WTC11 (cell line): ENCODE data around the gene MAP3K5. TPM values are rescaled to one million over a fixed set of nuclear protein-coding genes. Genes with fewer than 3 reads are reported as not detected.

ENCODE experiments used
- ATAC-seq: fragments of 200-7000 bp; cut with Tn5 transposase; 2 replicates; pipeline ENCODE4 v1.10.0; 2021; ENCODE audit warnings: mild to moderate bottlenecking, moderate library complexity
- CTCF ChIA-PET: fragments of 300-600 bp; sonication (Branson Sonifier 250); formaldehyde crosslinking; loops from one replicate; lab custom pipeline; 2021; ENCODE audit warnings: antibody characterized with exemption; lab: Charles Lee
- POLR2A ChIA-PET: fragments of 350-600 bp; sonication (Branson Sonifier 250); formaldehyde crosslinking; loops from one replicate; lab custom pipeline; 2021; ENCODE audit warnings: antibody characterized with exemption; lab: Charles Lee
- DNase-seq: peaks from one replicate; pipeline ENCODE4 v3.0.0; 2021; ENCODE audit warnings: low spot score
- H3K27ac Mint-ChIP-seq: 2 replicates; pipeline ENCODE4 v1.8.0; 2021; ENCODE audit warnings: mixed read lengths
- H3K27me3 Mint-ChIP-seq: 2 replicates; pipeline ENCODE4 v1.8.0; 2021; ENCODE audit warnings: low read depth, mild to moderate bottlenecking, moderate library complexity, mixed read lengths
- H3K36me3 Mint-ChIP-seq: 2 replicates; pipeline ENCODE4 v1.8.0; 2021; ENCODE audit warnings: mixed read lengths
- H3K4me1 Mint-ChIP-seq: 2 replicates; pipeline ENCODE4 v1.8.0; 2022; ENCODE audit warnings: mixed read lengths
- H3K4me3 Mint-ChIP-seq: 2 replicates; pipeline ENCODE4 v1.8.0; 2021; ENCODE audit warnings: mild to moderate bottlenecking, moderate library complexity, mixed read lengths
- H3K9me3 Mint-ChIP-seq: 2 replicates; pipeline ENCODE4 v1.8.0; 2021; ENCODE audit warnings: mixed read lengths
- ELF4 ChIP-seq: sonication (generic); formaldehyde crosslinking; IDR thresholded peaks from 2 replicates; pipeline ENCODE4 v1.8.1; 2022; ENCODE audit warnings: low read depth, mild to moderate bottlenecking, moderate library complexity, missing genetic modification reagents
- GABPB1 ChIP-seq: sonication (generic); formaldehyde crosslinking; IDR thresholded peaks from 2 replicates; pipeline ENCODE4 v1.8.1; 2023; ENCODE audit warnings: mild to moderate bottlenecking, missing genetic modification reagents
- JUN ChIP-seq: sonication (generic); formaldehyde crosslinking; IDR thresholded peaks from 2 replicates; pipeline ENCODE4 v1.8.0; 2023; ENCODE audit warnings: mild to moderate bottlenecking, missing genetic modification reagents
- KAT7 ChIP-seq: sonication (generic); formaldehyde crosslinking; IDR thresholded peaks from 2 replicates; pipeline ENCODE4 v1.8.1; 2023; ENCODE audit warnings: missing genetic modification reagents, mild to moderate bottlenecking, borderline replicate concordance
- NFE2L1 ChIP-seq: sonication (generic); formaldehyde crosslinking; IDR thresholded peaks from 2 replicates; pipeline ENCODE4 v1.8.1; 2023; ENCODE audit warnings: missing genetic modification reagents
- NR1H2 ChIP-seq: sonication (generic); formaldehyde crosslinking; IDR thresholded peaks from 2 replicates; pipeline ENCODE4 v1.9.0; 2021; ENCODE audit warnings: mild to moderate bottlenecking, moderate library complexity, missing genetic modification reagents
- RELA ChIP-seq: sonication (generic); formaldehyde crosslinking; IDR thresholded peaks from 2 replicates; pipeline ENCODE4 v1.8.1; 2022; ENCODE audit warnings: missing genetic modification reagents, mild to moderate bottlenecking, borderline replicate concordance
- SMAD3 ChIP-seq: sonication (generic); formaldehyde crosslinking; IDR thresholded peaks from 2 replicates; pipeline ENCODE4 v1.8.0; 2022; ENCODE audit warnings: missing genetic modification reagents, mild to moderate bottlenecking, borderline replicate concordance
- SMAD4 ChIP-seq: sonication (generic); formaldehyde crosslinking; IDR thresholded peaks from 2 replicates; pipeline ENCODE4 v1.8.0; 2022; ENCODE audit warnings: mild to moderate bottlenecking, missing genetic modification reagents
- TEAD4 ChIP-seq: sonication (generic); formaldehyde crosslinking; IDR thresholded peaks from 2 replicates; pipeline ENCODE4 v1.8.0; 2022; ENCODE audit warnings: mild to moderate bottlenecking, missing genetic modification reagents
- ZNF232 ChIP-seq: sonication (generic); formaldehyde crosslinking; IDR thresholded peaks from 2 replicates; pipeline ENCODE4 v1.8.0; 2022; ENCODE audit warnings: mild to moderate bottlenecking, missing genetic modification reagents
- ZNF317 ChIP-seq: sonication (generic); formaldehyde crosslinking; IDR thresholded peaks from 2 replicates; pipeline ENCODE4 v1.8.1; 2023; ENCODE audit warnings: low read depth, mild to moderate bottlenecking, moderate library complexity, missing genetic modification reagents, borderline replicate concordance
- ZNF416 ChIP-seq: fragments of 250-450 bp; sonication (Bioruptor Pico); IDR thresholded peaks from 2 replicates; pipeline ENCODE4 v1.9.0; 2021; ENCODE audit warnings: mild to moderate bottlenecking, inconsistent platforms
- ZNF423 ChIP-seq: fragments of 250-450 bp; sonication (Bioruptor Pico); IDR thresholded peaks from 2 replicates; pipeline ENCODE4 v2.1.2; 2022; ENCODE audit warnings: mild to moderate bottlenecking, moderate library complexity
- ZNF671 ChIP-seq: fragments of 250-450 bp; sonication (Bioruptor Pico); IDR thresholded peaks from 2 replicates; pipeline ENCODE4 v1.8.0; 2021; ENCODE audit warnings: mild to moderate bottlenecking
- total RNA-seq: library from RNA; stranded (reverse); gene quantifications from 3 replicates; pipeline ENCODE4 v1.2.3, GENCODE V29; 2021
- TF ChIP-seq, protein P1 (sequence below): sonication (generic); formaldehyde crosslinking; IDR thresholded peaks from 2 replicates; pipeline ENCODE4 v1.8.1; 2022; ENCODE audit warnings: low read depth, missing genetic modification reagents, borderline replicate concordance
- TF ChIP-seq, protein P2 (sequence below): fragments of 250-450 bp; sonication (Bioruptor Pico); IDR thresholded peaks from 2 replicates; pipeline ENCODE4 v1.9.0; 2021; ENCODE audit warnings: mild to moderate bottlenecking
- TF ChIP-seq, protein P3 (sequence below): sonication (generic); formaldehyde crosslinking; IDR thresholded peaks from 2 replicates; pipeline ENCODE4 v1.8.0; 2022; ENCODE audit warnings: mild to moderate bottlenecking, missing genetic modification reagents
- TF ChIP-seq, protein P4 (sequence below): fragments of 250-450 bp; sonication (Bioruptor Pico); IDR thresholded peaks from 2 replicates; pipeline ENCODE4 v1.8.0; 2021; ENCODE audit warnings: mild to moderate bottlenecking
- TF ChIP-seq, protein P5 (sequence below): sonication (generic); formaldehyde crosslinking; IDR thresholded peaks from 2 replicates; pipeline ENCODE4 v1.8.1; 2023; ENCODE audit warnings: mild to moderate bottlenecking, missing genetic modification reagents, moderate library complexity
- TF ChIP-seq, protein P6 (sequence below): sonication (generic); formaldehyde crosslinking; IDR thresholded peaks from 2 replicates; pipeline ENCODE4 v1.8.1; 2022; ENCODE audit warnings: low read depth, mild to moderate bottlenecking, moderate library complexity, missing genetic modification reagents, borderline replicate concordance
- TF ChIP-seq, protein P7 (sequence below): sonication (generic); formaldehyde crosslinking; IDR thresholded peaks from 2 replicates; pipeline ENCODE4 v1.8.1; 2022; ENCODE audit warnings: missing genetic modification reagents, borderline replicate concordance

MAP3K5 gene
- total RNA-seq, 1 experiment from 2014 or later = 1.6 TPM

DNA sequence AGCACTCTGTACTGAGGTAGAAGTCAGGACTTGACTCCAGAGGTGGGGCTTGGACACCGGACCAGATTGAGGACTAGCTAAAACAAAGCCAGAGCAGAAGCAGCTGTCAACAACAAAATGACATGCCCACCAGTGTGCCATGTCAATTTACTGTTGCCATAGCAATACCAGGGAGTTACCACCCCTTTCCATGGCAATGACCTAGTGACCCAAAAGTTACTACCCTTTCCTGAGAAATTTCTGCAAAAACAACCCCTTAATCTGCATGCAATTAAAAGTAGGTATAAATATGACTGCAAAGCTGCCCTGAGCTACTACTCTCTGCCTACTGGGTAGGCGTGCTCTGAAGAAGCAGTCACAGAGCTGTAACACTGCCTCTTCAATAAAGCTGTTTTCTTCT is 21.0 kb downstream of the MAP3K5 start (continued):
- TF ChIP-seq, protein P1, sequence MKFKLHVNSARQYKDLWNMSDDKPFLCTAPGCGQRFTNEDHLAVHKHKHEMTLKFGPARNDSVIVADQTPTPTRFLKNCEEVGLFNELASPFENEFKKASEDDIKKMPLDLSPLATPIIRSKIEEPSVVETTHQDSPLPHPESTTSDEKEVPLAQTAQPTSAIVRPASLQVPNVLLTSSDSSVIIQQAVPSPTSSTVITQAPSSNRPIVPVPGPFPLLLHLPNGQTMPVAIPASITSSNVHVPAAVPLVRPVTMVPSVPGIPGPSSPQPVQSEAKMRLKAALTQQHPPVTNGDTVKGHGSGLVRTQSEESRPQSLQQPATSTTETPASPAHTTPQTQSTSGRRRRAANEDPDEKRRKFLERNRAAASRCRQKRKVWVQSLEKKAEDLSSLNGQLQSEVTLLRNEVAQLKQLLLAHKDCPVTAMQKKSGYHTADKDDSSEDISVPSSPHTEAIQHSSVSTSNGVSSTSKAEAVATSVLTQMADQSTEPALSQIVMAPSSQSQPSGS (CRISPR knock-in tag) = no peak
- TF ChIP-seq, protein P2, sequence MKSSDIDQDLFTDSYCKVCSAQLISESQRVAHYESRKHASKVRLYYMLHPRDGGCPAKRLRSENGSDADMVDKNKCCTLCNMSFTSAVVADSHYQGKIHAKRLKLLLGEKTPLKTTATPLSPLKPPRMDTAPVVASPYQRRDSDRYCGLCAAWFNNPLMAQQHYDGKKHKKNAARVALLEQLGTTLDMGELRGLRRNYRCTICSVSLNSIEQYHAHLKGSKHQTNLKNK (CRISPR knock-in tag) = no peak
- TF ChIP-seq ZNF416 (no peak), KAT7 (CRISPR knock-in tag) (no peak)

DNA sequence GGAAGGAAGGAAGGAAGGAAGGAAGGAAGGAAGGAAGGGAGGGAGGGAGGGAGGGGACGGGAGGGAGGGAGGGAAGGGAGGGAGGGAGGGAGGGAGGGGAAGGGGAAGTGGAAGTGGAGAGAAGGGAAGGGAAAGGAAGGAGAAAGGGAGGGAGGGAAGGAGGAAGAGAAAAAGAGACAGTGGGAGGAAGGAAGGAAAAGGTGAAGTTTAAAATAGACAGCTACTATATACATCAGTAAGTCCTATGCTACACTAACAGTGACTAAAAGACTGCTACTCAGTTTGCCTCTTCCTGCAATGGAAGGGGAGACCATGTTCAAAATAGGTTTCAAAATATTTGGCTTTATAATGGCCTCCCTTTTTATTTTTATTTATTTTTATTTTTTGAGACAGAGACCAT is 22.5 kb downstream of the MAP3K5 start:
- TF ChIP-seq ZNF423 (no peak), GABPB1 (CRISPR knock-in tag) (no peak), NFE2L1 (CRISPR knock-in tag) (no peak), NR1H2 (CRISPR knock-in tag) (no peak), ZNF671 (CRISPR knock-in tag) (no peak), ELF4 (CRISPR knock-in tag) (no peak), RELA (CRISPR knock-in tag) (no peak), ZNF416 (no peak), SMAD4 (CRISPR knock-in tag) (no peak), JUN (CRISPR knock-in tag) (no peak)
- TF ChIP-seq, protein P3, sequence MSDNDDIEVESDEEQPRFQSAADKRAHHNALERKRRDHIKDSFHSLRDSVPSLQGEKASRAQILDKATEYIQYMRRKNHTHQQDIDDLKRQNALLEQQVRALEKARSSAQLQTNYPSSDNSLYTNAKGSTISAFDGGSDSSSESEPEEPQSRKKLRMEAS = no peak
- TF ChIP-seq, protein P4, sequence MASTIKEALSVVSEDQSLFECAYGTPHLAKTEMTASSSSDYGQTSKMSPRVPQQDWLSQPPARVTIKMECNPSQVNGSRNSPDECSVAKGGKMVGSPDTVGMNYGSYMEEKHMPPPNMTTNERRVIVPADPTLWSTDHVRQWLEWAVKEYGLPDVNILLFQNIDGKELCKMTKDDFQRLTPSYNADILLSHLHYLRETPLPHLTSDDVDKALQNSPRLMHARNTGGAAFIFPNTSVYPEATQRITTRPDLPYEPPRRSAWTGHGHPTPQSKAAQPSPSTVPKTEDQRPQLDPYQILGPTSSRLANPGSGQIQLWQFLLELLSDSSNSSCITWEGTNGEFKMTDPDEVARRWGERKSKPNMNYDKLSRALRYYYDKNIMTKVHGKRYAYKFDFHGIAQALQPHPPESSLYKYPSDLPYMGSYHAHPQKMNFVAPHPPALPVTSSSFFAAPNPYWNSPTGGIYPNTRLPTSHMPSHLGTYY (CRISPR knock-in tag) = no peak
- TF ChIP-seq, protein P5, sequence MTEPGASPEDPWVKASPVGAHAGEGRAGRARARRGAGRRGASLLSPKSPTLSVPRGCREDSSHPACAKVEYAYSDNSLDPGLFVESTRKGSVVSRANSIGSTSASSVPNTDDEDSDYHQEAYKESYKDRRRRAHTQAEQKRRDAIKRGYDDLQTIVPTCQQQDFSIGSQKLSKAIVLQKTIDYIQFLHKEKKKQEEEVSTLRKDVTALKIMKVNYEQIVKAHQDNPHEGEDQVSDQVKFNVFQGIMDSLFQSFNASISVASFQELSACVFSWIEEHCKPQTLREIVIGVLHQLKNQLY (CRISPR knock-in tag) = no peak
- TF ChIP-seq, all 79 proteins: peak for 0
- ATAC-seq (no peak), DNase-seq (no peak)
- H3K36me3 Mint-ChIP-seq = no peaks in the 10 kb centered on the region
- H3K27ac Mint-ChIP-seq = no peak overlapping the region
- POLR2A ChIA-PET = no interaction called here
- H3K4me3 Mint-ChIP-seq = no peak overlapping the region
- CTCF ChIA-PET = no interaction called here
- H3K27me3 Mint-ChIP-seq = no peaks in the 10 kb centered on the region; the same call in 1 of the 2 replicates
- no peaks in the 10 kb centered on the region for H3K9me3 Mint-ChIP-seq
- H3K4me1 Mint-ChIP-seq = peaks cover 15% of the 10 kb centered on the region

DNA sequence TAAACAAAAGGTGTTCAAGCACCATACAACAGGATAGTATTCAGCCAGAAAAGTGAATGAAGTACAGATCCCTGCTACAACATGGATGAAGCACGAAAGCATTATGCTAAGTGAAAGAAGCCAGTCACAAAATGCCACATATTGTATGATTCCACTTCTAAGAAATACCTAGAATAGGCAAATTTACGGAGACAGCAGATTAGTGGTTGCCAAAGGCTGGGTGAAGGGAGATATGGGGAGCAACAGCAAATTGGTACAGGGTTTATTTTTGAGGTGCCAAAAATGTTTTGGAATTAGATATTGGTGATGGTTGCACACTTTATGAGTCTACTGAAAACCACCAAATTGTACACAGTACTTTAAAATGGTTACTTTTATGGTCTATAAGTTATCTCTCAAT is 23.2 kb downstream of the MAP3K5 start:
- CTCF ChIA-PET = interaction anchor here (1.4 kb wide), 1 partner anchor 23 kb away, joined by 3 read pairs; the partner anchor contains the start of gene MAP3K5
- TF ChIP-seq, protein P6, sequence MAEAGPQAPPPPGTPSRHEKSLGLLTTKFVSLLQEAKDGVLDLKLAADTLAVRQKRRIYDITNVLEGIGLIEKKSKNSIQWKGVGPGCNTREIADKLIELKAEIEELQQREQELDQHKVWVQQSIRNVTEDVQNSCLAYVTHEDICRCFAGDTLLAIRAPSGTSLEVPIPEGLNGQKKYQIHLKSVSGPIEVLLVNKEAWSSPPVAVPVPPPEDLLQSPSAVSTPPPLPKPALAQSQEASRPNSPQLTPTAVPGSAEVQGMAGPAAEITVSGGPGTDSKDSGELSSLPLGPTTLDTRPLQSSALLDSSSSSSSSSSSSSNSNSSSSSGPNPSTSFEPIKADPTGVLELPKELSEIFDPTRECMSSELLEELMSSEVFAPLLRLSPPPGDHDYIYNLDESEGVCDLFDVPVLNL = no peak
- TF ChIP-seq ZNF232 (CRISPR knock-in tag) (no peak), TEAD4 (CRISPR knock-in tag) (no peak), ZNF317 (no peak), SMAD3 (CRISPR knock-in tag) (no peak)
- TF ChIP-seq, protein P7, sequence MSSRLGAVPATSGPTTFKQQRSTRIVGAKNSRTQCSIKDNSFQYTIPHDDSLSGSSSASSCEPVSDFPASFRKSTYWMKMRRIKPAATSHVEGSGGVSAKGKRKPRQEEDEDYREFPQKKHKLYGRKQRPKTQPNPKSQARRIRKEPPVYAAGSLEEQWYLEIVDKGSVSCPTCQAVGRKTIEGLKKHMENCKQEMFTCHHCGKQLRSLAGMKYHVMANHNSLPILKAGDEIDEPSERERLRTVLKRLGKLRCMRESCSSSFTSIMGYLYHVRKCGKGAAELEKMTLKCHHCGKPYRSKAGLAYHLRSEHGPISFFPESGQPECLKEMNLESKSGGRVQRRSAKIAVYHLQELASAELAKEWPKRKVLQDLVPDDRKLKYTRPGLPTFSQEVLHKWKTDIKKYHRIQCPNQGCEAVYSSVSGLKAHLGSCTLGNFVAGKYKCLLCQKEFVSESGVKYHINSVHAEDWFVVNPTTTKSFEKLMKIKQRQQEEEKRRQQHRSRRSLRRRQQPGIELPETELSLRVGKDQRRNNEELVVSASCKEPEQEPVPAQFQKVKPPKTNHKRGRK (CRISPR knock-in tag) = no peak
- Mint-ChIP-seq H3K4me3 (no peak overlapping the region), H3K9me3 (no peaks in the 10 kb centered on the region), H3K36me3 (no peaks in the 10 kb centered on the region), H3K27me3 (no peaks in the 10 kb centered on the region; the same call in 1 of the 2 replicates), H3K27ac (no peak overlapping the region), H3K4me1 (peaks cover 15% of the 10 kb centered on the region)
- no peak for DNase-seq
- POLR2A ChIA-PET = no interaction called here
- no peak for ATAC-seq
